Activated T-cell treated with anti-CD3 and anti-CD28 coated beads, Interleukin-2, amount 50 U/mL, for 24 hours (primary cell): ENCODE measurements around the gene MORC4.

Experiments used
- DNase-seq: peaks from one replicate; pipeline ENCODE4 v3.0.0-alpha.2; 2020
- H3K27ac Mint-ChIP-seq: 2 replicates; pipeline ENCODE4 v1.8.0; 2020; ENCODE audit warnings: mild to moderate bottlenecking, mixed read lengths
- H3K27me3 Mint-ChIP-seq: 2 replicates; pipeline ENCODE4 v1.8.0; 2020; ENCODE audit warnings: mixed read lengths
- H3K36me3 Mint-ChIP-seq: 2 replicates; pipeline ENCODE4 v1.8.0; 2020; ENCODE audit warnings: low read depth, mixed read lengths
- H3K4me1 Mint-ChIP-seq: 2 replicates; pipeline ENCODE4 v1.8.0; 2020; ENCODE audit warnings: low read depth, mixed read lengths
- H3K4me3 Mint-ChIP-seq: 2 replicates; pipeline ENCODE4 v1.8.0; 2020; ENCODE audit warnings: mild to moderate bottlenecking, moderate library complexity, mixed read lengths
- H3K9me3 Mint-ChIP-seq: 2 replicates; pipeline ENCODE4 v1.8.0; 2020; ENCODE audit warnings: mixed read lengths

Gene MORC4

GRCh38 chrX:106939566-106939965, 60.4 kb downstream of the MORC4 start:
- Mint-ChIP-seq H3K9me3 (no peaks in the 10 kb centered on the region), H3K27ac (no peak overlapping the region), H3K27me3 (peaks cover 4% of the 10 kb centered on the region), H3K4me1 (no peaks in the 10 kb centered on the region), H3K4me3 (no peak overlapping the region), H3K36me3 (peaks cover 12% of the 10 kb centered on the region)
- no peak for DNase-seq

GRCh38 chrX:106936246-106936645, 63.8 kb downstream of the MORC4 start:
- peaks cover 2% of the 10 kb centered on the region for H3K4me1 Mint-ChIP-seq
- peaks cover 8% of the 10 kb centered on the region for H3K27me3 Mint-ChIP-seq
- no peak for DNase-seq
- H3K36me3 Mint-ChIP-seq = peaks cover 5% of the 10 kb centered on the region
- no peaks in the 10 kb centered on the region for H3K9me3 Mint-ChIP-seq
- H3K27ac Mint-ChIP-seq = no peak overlapping the region
- no peak overlapping the region for H3K4me3 Mint-ChIP-seq

- Mint-ChIP-seq H3K36me3 (no peaks in the 10 kb centered on the region), H3K27ac (no peak overlapping the region), H3K9me3 (no peaks in the 10 kb centered on the region), H3K4me1 (peaks cover 2% of the 10 kb centered on the region), H3K4me3 (no peak overlapping the region), H3K27me3 (peaks cover 8% of the 10 kb centered on the region)
- no peak for DNase-seq
These were observed 64.8 kb downstream of the MORC4 start for GRCh38 chrX:106935175-106935574.

- no peak overlapping the region for H3K4me3 Mint-ChIP-seq
- H3K27me3 Mint-ChIP-seq = peaks cover 8% of the 10 kb centered on the region
- DNase-seq = no peak
- no peak overlapping the region for H3K27ac Mint-ChIP-seq
- H3K4me1 Mint-ChIP-seq = peaks cover 2% of the 10 kb centered on the region
- H3K36me3 Mint-ChIP-seq = no peaks in the 10 kb centered on the region
- H3K9me3 Mint-ChIP-seq = no peaks in the 10 kb centered on the region
These were observed 66.5 kb downstream of the MORC4 start for GRCh38 chrX:106933538-106933961.

GRCh38 chrX:106932960-106933537, 67.0 kb downstream of the MORC4 start:
- no peak overlapping the region for H3K4me3 Mint-ChIP-seq
- H3K4me1 Mint-ChIP-seq = peaks cover 2% of the 10 kb centered on the region
- no peaks in the 10 kb centered on the region for H3K9me3 Mint-ChIP-seq
- DNase-seq = no peak
- H3K27me3 Mint-ChIP-seq = peaks cover 8% of the 10 kb centered on the region
- H3K36me3 Mint-ChIP-seq = no peaks in the 10 kb centered on the region
- H3K27ac Mint-ChIP-seq = no peak overlapping the region

GRCh38 chrX:106932492-106932923, 67.5 kb downstream of the MORC4 start:
- no peak overlapping the region for H3K4me3 Mint-ChIP-seq
- peaks cover 8% of the 10 kb centered on the region for H3K27me3 Mint-ChIP-seq
- no peaks in the 10 kb centered on the region for H3K36me3 Mint-ChIP-seq
- H3K4me1 Mint-ChIP-seq = peaks cover 2% of the 10 kb centered on the region
- DNase-seq = no peak
- no peaks in the 10 kb centered on the region for H3K9me3 Mint-ChIP-seq
- H3K27ac Mint-ChIP-seq = no peak overlapping the region

GRCh38 chrX:106931831-106932491, 68.1 kb downstream of the MORC4 start:
- Mint-ChIP-seq H3K9me3 (no peaks in the 10 kb centered on the region), H3K27me3 (peaks cover 8% of the 10 kb centered on the region), H3K36me3 (no peaks in the 10 kb centered on the region), H3K4me3 (no peak overlapping the region), H3K4me1 (peaks cover 2% of the 10 kb centered on the region), H3K27ac (no peak overlapping the region)
- DNase-seq = no peak

- Mint-ChIP-seq H3K4me1 (no peaks in the 10 kb centered on the region), H3K9me3 (no peaks in the 10 kb centered on the region), H3K27ac (no peak overlapping the region), H3K36me3 (no peaks in the 10 kb centered on the region), H3K4me3 (no peak overlapping the region), H3K27me3 (peaks cover 4% of the 10 kb centered on the region)
- DNase-seq = no peak
These were observed 71.8 kb downstream of the MORC4 start for GRCh38 chrX:106928227-106928626.

- Mint-ChIP-seq H3K36me3 (no peaks in the 10 kb centered on the region), H3K27ac (no peak overlapping the region), H3K27me3 (peaks cover 3% of the 10 kb centered on the region), H3K4me3 (no peak overlapping the region), H3K4me1 (no peaks in the 10 kb centered on the region), H3K9me3 (no peaks in the 10 kb centered on the region)
- DNase-seq = no peak
These were observed 72.3 kb downstream of the MORC4 start for GRCh38 chrX:106927700-106928099.

- Mint-ChIP-seq H3K4me1 (no peaks in the 10 kb centered on the region), H3K9me3 (no peaks in the 10 kb centered on the region), H3K36me3 (no peaks in the 10 kb centered on the region), H3K4me3 (no peak overlapping the region), H3K27me3 (no peaks in the 10 kb centered on the region), H3K27ac (no peak overlapping the region)
- no peak for DNase-seq
These were observed 73.0 kb downstream of the MORC4 start for GRCh38 chrX:106927023-106927422.

GRCh38 chrX:106921637-106922036, 78.4 kb downstream of the MORC4 start:
- no peaks in the 10 kb centered on the region for H3K36me3 Mint-ChIP-seq
- DNase-seq = no peak
- H3K4me1 Mint-ChIP-seq = peaks cover 18% of the 10 kb centered on the region
- H3K27me3 Mint-ChIP-seq = peaks cover 10% of the 10 kb centered on the region
- H3K27ac Mint-ChIP-seq = no peak overlapping the region
- H3K9me3 Mint-ChIP-seq = no peaks in the 10 kb centered on the region
- no peak overlapping the region for H3K4me3 Mint-ChIP-seq

- H3K27me3 Mint-ChIP-seq = peaks cover 23% of the 10 kb centered on the region
- no peaks in the 10 kb centered on the region for H3K9me3 Mint-ChIP-seq
- no peak for DNase-seq
- H3K36me3 Mint-ChIP-seq = no peaks in the 10 kb centered on the region
- H3K4me3 Mint-ChIP-seq = no peak within 1 kb of the TSS
- H3K4me1 Mint-ChIP-seq = peaks cover 19% of the 10 kb centered on the region
- H3K27ac Mint-ChIP-seq = no peak within 1 kb of the TSS
These were observed 80.0 kb downstream of the MORC4 start, which contains the start of gene CLDN2 for GRCh38 chrX:106919932-106920452. CLDN2 (plus strand) TSS chrX:106920402; CDS start chrX:106928229, 7,827 bp downstream.

GRCh38 chrX:106917830-106918500, 82.0 kb downstream of the MORC4 start:
- no peak for DNase-seq
- H3K27ac Mint-ChIP-seq = no peak overlapping the region
- H3K4me1 Mint-ChIP-seq = peaks cover 19% of the 10 kb centered on the region
- H3K9me3 Mint-ChIP-seq = no peaks in the 10 kb centered on the region
- H3K36me3 Mint-ChIP-seq = no peaks in the 10 kb centered on the region
- peaks cover 30% of the 10 kb centered on the region for H3K27me3 Mint-ChIP-seq
- no peak overlapping the region for H3K4me3 Mint-ChIP-seq

- no peaks in the 10 kb centered on the region for H3K36me3 Mint-ChIP-seq
These were observed 87.1 kb downstream of the MORC4 start for GRCh38 chrX:106912864-106913263.

GRCh38 chrX:106906361-106906760, 93.7 kb downstream of the MORC4 start:
- Mint-ChIP-seq H3K4me3 (no peak overlapping the region), H3K9me3 (no peaks in the 10 kb centered on the region)
- DNase-seq = no peak

More at GRCh38 chrX:106912864-106913263, 87.1 kb downstream of the MORC4 start:
- Mint-ChIP-seq H3K4me1 (peaks cover 12% of the 10 kb centered on the region), H3K4me3 (no peak overlapping the region), H3K27me3 (peaks cover 44% of the 10 kb centered on the region), H3K27ac (no peak overlapping the region), H3K9me3 (no peaks in the 10 kb centered on the region)
- DNase-seq = no peak

More at GRCh38 chrX:106906361-106906760, 93.7 kb downstream of the MORC4 start:
- H3K27ac Mint-ChIP-seq = no peak overlapping the region
- peaks cover 8% of the 10 kb centered on the region for H3K27me3 Mint-ChIP-seq
- H3K36me3 Mint-ChIP-seq = no peaks in the 10 kb centered on the region
- no peaks in the 10 kb centered on the region for H3K4me1 Mint-ChIP-seq
